GM12878 (cell line): Measurements from ENCODE around the gene IL32. TPM values are rescaled to one million over a fixed set of nuclear protein-coding genes. Genes with fewer than 3 reads are reported as not detected.
A peak's percentile ranks its signal among the peaks of the same experiment; 100 is the strongest.

ENCODE experiments used
- ATAC-seq: fragments of 200-7000 bp; cut with Tn5 transposase; 3 replicates; pipeline ENCODE4 v1.9.1; 2020; ENCODE audit warnings: mild to moderate bottlenecking, moderate library complexity
- BruUV-seq: library from RNA; stranded (reverse); fragments of 400-500 nt; replicated peaks from 2 replicates; lab custom pipeline; 2021; lab: Mats Ljungman, UMichigan
- CTCF ChIA-PET: fragments of 300-600 bp; sonication (Branson Sonifier 250); formaldehyde crosslinking; extraction: SDS; loops from one replicate; lab custom pipeline; 2021; ENCODE audit warnings: inconsistent platforms; lab: Yijun Ruan, JAX
- POLR2A ChIA-PET: fragments of 350-600 bp; formaldehyde crosslinking; extraction: SDS; loops from one replicate; lab custom pipeline; 2021; ENCODE audit warnings: inconsistent platforms; lab: Charles Lee
- RAD21 ChIA-PET: fragments of 300-600 bp; sonication (Branson Sonifier 250); formaldehyde crosslinking; loops from one replicate; lab custom pipeline; 2023; ENCODE audit warnings: antibody characterized with exemption; ENCODE audit not compliant: unreplicated experiment; lab: Charles Lee
- SMC1A ChIA-PET: fragments of 300-600 bp; sonication (Branson Sonifier 250); formaldehyde crosslinking; loops from one replicate; lab custom pipeline; 2023; ENCODE audit not compliant: unreplicated experiment, uncharacterized antibody; lab: Charles Lee
- DNase-seq: peaks from one replicate; pipeline ENCODE4 v3.0.0-alpha.2; 2011; ENCODE audit warnings: low read depth, low spot score
- FAIRE-seq: peaks from 3 replicates; lab custom pipeline; 2011; peaks lifted over from hg19 to GRCh38; lab: Jason Lieb, UNC
- H2AFZ ChIP-seq: 2 replicates; pipeline ENCODE4 v1.6.0; 2011; ENCODE audit warnings: low read depth, low read length, control low read depth; ENCODE audit not compliant: control insufficient read depth
- H3K27ac ChIP-seq: 2 replicates; pipeline ENCODE4 v1.5.1; 2011; ENCODE audit warnings: control low read depth; ENCODE audit not compliant: control insufficient read depth, insufficient read depth
- H3K27me3 ChIP-seq, 2 experiments: replicated peaks in 1 of 2; 2 replicates each; pipeline versions ENCODE4 v1.6.0 to v1.6.1; 2011; ENCODE audit warnings: low read length in 1 of 2; ENCODE audit not compliant: control insufficient read depth in 2 of 2, insufficient read depth in 2 of 2
- H3K36me3 ChIP-seq, 2 experiments: 2 replicates each; pipeline ENCODE4 v1.5.1; 2011; ENCODE audit warnings: low read length in 1 of 2; ENCODE audit not compliant: control insufficient read depth in 2 of 2, insufficient read depth in 2 of 2
- H3K4me1 ChIP-seq: 2 replicates; pipeline ENCODE4 v1.6.1; 2011; ENCODE audit warnings: mild to moderate bottlenecking, low read length, moderate library complexity, mixed read lengths; ENCODE audit not compliant: control insufficient read depth, insufficient read depth
- H3K4me2 ChIP-seq: 2 replicates; pipeline ENCODE4 v1.6.0; 2011; ENCODE audit warnings: control low read depth; ENCODE audit not compliant: control insufficient read depth, insufficient read depth
- H3K4me3 ChIP-seq: fragments of 200-600 bp; sonication (generic); 2 replicates; pipeline ENCODE4 v1.5.1; 2016
- H3K79me2 ChIP-seq: 2 replicates; pipeline ENCODE4 v1.6.0; 2011; ENCODE audit warnings: low read length; ENCODE audit not compliant: control insufficient read depth, insufficient read depth
- H3K9ac ChIP-seq: 2 replicates; pipeline ENCODE4 v1.8.0; 2011; ENCODE audit warnings: low read length, control low read depth, mixed read lengths; ENCODE audit not compliant: control insufficient read depth, insufficient read depth
- H3K9me3 ChIP-seq: replicated peaks from 3 replicates; pipeline ENCODE4 v1.5.1; 2011; ENCODE audit warnings: mild to moderate bottlenecking, low read length; ENCODE audit not compliant: control insufficient read depth, insufficient read depth
- H4K20me1 ChIP-seq: 2 replicates; pipeline ENCODE4 v1.6.0; 2011; ENCODE audit not compliant: control insufficient read depth, insufficient read depth
- CEBPB ChIP-seq, 2 experiments: fragments of 150-350 bp in 1 of 2; IDR thresholded peaks; 2 replicates each; pipeline ENCODE4 v1.6.1; 2012 to 2014; ENCODE audit warnings: low read depth in 2 of 2, low read length in 2 of 2, borderline replicate concordance in 1 of 2, inconsistent platforms in 1 of 2
- CTCF ChIP-seq, 3 experiments: IDR thresholded peaks in 2 of 3; conservative IDR thresholded peaks in 1 of 3; 2 replicates each; pipeline ENCODE4 v1.5.1; 2011; ENCODE audit warnings: low read depth in 3 of 3, low read length in 3 of 3, mild to moderate bottlenecking in 3 of 3, control low read depth in 2 of 3, moderate library complexity in 2 of 3, inconsistent platforms in 1 of 3, mixed read lengths in 1 of 3; ENCODE audit not compliant: control insufficient read depth in 2 of 3, insufficient read depth in 1 of 3; ENCODE audit errors: extremely low read depth in 1 of 3
- RAD21 ChIP-seq: IDR thresholded peaks from 2 replicates; pipeline ENCODE4 v1.6.1; 2011; ENCODE audit warnings: mild to moderate bottlenecking, low read depth, low read length, moderate library complexity; ENCODE audit not compliant: insufficient read depth
- SMC3 ChIP-seq: IDR thresholded peaks from 2 replicates; pipeline ENCODE4 v1.6.1; 2011; ENCODE audit warnings: low read length, improper control_type of control experiment, borderline replicate concordance
- WGBS: methylation state at CpG from one replicate; pipeline ENCODE4 v1.1.6; 2016; ENCODE audit warnings: low lambda C conversion rate; ENCODE audit not compliant: insufficient replicate concordance, insufficient coverage; ENCODE audit errors: missing lambda C conversion rate; 5-methylcytosine and 5-hydroxymethylcytosine counted together
- in situ Hi-C: fragments of 300-500 bp; cut with MboI; formaldehyde crosslinking; loops from 9 replicates; pipeline ENCODE4 v1.14.3; 2018; ENCODE audit warnings: mixed read lengths
- intact Hi-C: fragments of 100-400 bp; cut with micrococcal nuclease; formaldehyde crosslinking; loops from one replicate; pipeline ENCODE4 v1.14.2; 2022; ENCODE audit not compliant: unreplicated experiment
- polyA plus RNA-seq, 11 experiments: library from polyadenylated mRNA; depleted of rRNA in 4 of 11; unstranded in 6 of 11; stranded (reverse) in 5 of 11; fragments of >200 nt; fragmentation: Nextera tagmentation in 4 of 11; fragmentation: Illumina TruSeq in 1 of 11; extraction: Ambion mirVana in 4 of 11; extraction: Trizol in 1 of 11; gene quantifications; 1 replicate in 1 of 11; 2 replicates in 10 of 11; pipeline versions ENCODE4 v1.2.1 to v1.2.3, GENCODE V29; 2011 to 2016; ENCODE audit warnings: inconsistent platforms in 2 of 11, missing spikeins in 2 of 11, low read depth in 1 of 11
- total RNA-seq, 4 experiments: library from RNA; depleted of rRNA in 3 of 4; stranded (reverse); fragments of >200 nt in 3 of 4; fragmentation: Illumina TruSeq in 1 of 4; extraction: Trizol in 1 of 4; gene quantifications; 2 replicates each; pipeline versions ENCODE4 v1.2.1 to v1.2.3, GENCODE V29; 2013 to 2021

IL32 gene
- total and polyA plus RNA-seq, 10 of the 15 experiments (the other 5 are each of a cell fraction or from before 2014, with no cell fraction given) = 27.0 to 122 (median 55.8) TPM

- BruUV-seq = no TSS peak
- TF ChIP-seq CTCF (IDR thresholded peaks at IDR 0.05 in 2 of 3, conservative IDR thresholded peaks at IDR 0.05 in 1 of 3; ENCODE audit: control insufficient read depth in 2 of 3, extremely low read depth in 1 of 3, insufficient read depth in 1 of 3, low read depth in 3 of 3, low read length in 3 of 3) (peak; percentile 64 to 75 (median 68)), CEBPB (IDR thresholded peaks at IDR 0.05; ENCODE audit: borderline replicate concordance in 1 of 2, low read depth in 2 of 2, low read length in 2 of 2) (no peak), SMC3 (peak; percentile 36; the same call in 1 of the 2 replicates), RAD21 (peak; percentile 63)
- Histone ChIP-seq H3K27ac (no peak overlapping the region), H3K36me3 (no peaks in the 10 kb centered on the region), H3K9me3 (no peaks in the 10 kb centered on the region), H3K4me3 (no peak overlapping the region), H3K9ac (no peak overlapping the region), H3K27me3 (no peaks in the 10 kb centered on the region), H2AFZ (no peak overlapping the region), H3K4me1 (peaks cover 6% of the 10 kb centered on the region; the same call in 1 of the 2 replicates), H3K4me2 (no peak overlapping the region), H3K79me2 (no peaks in the 10 kb centered on the region), H4K20me1 (no peaks in the 10 kb centered on the region)
- POLR2A ChIA-PET = interaction anchor here (0.7 kb wide), 1 partner anchor 40 kb away, joined by 6 read pairs; no protein-coding TSS in a partner anchor
- DNase-seq = no peak
- in situ Hi-C loops = loop anchor here (5.0 kb wide), 1 partner anchor 32 kb away; no protein-coding TSS in a partner anchor
- RAD21 ChIA-PET = interaction anchor here (5.3 kb wide), 1 partner anchor 35 kb away, joined by 55 read pairs; no protein-coding TSS in a partner anchor
- CTCF ChIA-PET = interaction anchor here (1.2 to 21.2 kb wide), 8 partner anchors 17 to 74 kb away, joined by 5 to 396 read pairs (median 8); partner anchors contain the start of gene ZNF213
- peak; percentile 56 for FAIRE-seq
- SMC1A ChIA-PET = interaction anchor here (2.7 kb wide), 1 partner anchor 34 kb away, joined by 22 read pairs; no protein-coding TSS in a partner anchor
- peak; percentile 72 for ATAC-seq
- intact Hi-C loops = loop anchor here (1.0 to 2.0 kb wide), 2 partner anchors 34 to 35 kb away; no protein-coding TSS in a partner anchor
- 38% methylated on average over 22 of the region's 22 CpGs for WGBS
These were observed 29.0 kb downstream of the IL32 start for GRCh38 chr16:3094289-3095027.
